Smooth muscle cell (in vitro differentiated cells): ENCODE measurements around the gene PSMB11. TPM values are rescaled to one million over a fixed set of nuclear protein-coding genes. Genes with fewer than 3 reads are reported as not detected.

Experiments
- DNase-seq: peaks from one replicate; lab custom pipeline; 2025; ENCODE audit not compliant: unreplicated experiment; lab: John Stamatoyannopoulos, UW
- H2AFZ ChIP-seq: fragments of 200-600 bp; sonication (generic); 2 replicates; pipeline ENCODE4 v1.6.0; 2016; ENCODE audit warnings: antibody characterized with exemption, low read depth, mild to moderate bottlenecking
- H3F3A ChIP-seq: fragments of 200-600 bp; sonication (generic); 2 replicates; pipeline ENCODE4 v1.6.0; 2017; ENCODE audit warnings: antibody characterized with exemption, low read depth
- H3K27ac ChIP-seq: fragments of 200-600 bp; sonication (generic); 2 replicates; pipeline ENCODE4 v1.5.1; 2016; ENCODE audit warnings: low read depth, mild to moderate bottlenecking
- H3K27me3 ChIP-seq: fragments of 200-600 bp; sonication (generic); 2 replicates; pipeline ENCODE4 v1.6.1; 2016; ENCODE audit warnings: low read depth, mild to moderate bottlenecking
- H3K36me3 ChIP-seq: fragments of 200-600 bp; sonication (generic); 2 replicates; pipeline ENCODE4 v1.5.1; 2016; ENCODE audit warnings: low read depth
- H3K4me1 ChIP-seq: fragments of 200-600 bp; sonication (generic); 2 replicates; pipeline ENCODE4 v1.5.1; 2016; ENCODE audit warnings: low read depth
- H3K4me2 ChIP-seq: fragments of 200-600 bp; sonication (generic); 2 replicates; pipeline ENCODE4 v1.6.0; 2016; ENCODE audit warnings: mild to moderate bottlenecking
- H3K4me3 ChIP-seq: fragments of 200-600 bp; sonication (generic); 2 replicates; pipeline ENCODE4 v1.5.1; 2016; ENCODE audit warnings: mild to moderate bottlenecking
- H3K79me2 ChIP-seq: fragments of 200-600 bp; sonication (generic); 2 replicates; pipeline ENCODE4 v1.6.0; 2016; ENCODE audit warnings: low read depth, mild to moderate bottlenecking
- H3K9ac ChIP-seq: fragments of 200-600 bp; sonication (generic); 2 replicates; pipeline ENCODE4 v1.6.0; 2016; ENCODE audit warnings: low read depth
- H3K9me3 ChIP-seq: fragments of 200-600 bp; sonication (generic); replicated peaks from 2 replicates; pipeline ENCODE4 v1.5.1; 2016; ENCODE audit warnings: low read depth
- H4K20me1 ChIP-seq: fragments of 200-600 bp; sonication (generic); 2 replicates; pipeline ENCODE4 v1.6.0; 2016; ENCODE audit warnings: low read depth
- CTCF ChIP-seq: fragments of 200-600 bp; sonication (generic); IDR thresholded peaks from 2 replicates; pipeline ENCODE4 v1.5.1; 2017; ENCODE audit warnings: borderline replicate concordance, mild to moderate bottlenecking, antibody characterized with exemption; ENCODE audit not compliant: insufficient read depth, poor library complexity, severe bottlenecking
- WGBS: methylation state at CpG from one replicate; pipeline ENCODE4 v1.1.7; 2016; ENCODE audit warnings: low lambda C conversion rate; 5-methylcytosine and 5-hydroxymethylcytosine counted together
- polyA plus RNA-seq: library from polyadenylated mRNA; unstranded; fragments of >200 nt; fragmentation: Nextera tagmentation; extraction: Ambion mirVana; gene quantifications from 2 replicates; pipeline ENCODE4 v1.2.1, GENCODE V29; 2016
- total RNA-seq: library from RNA; depleted of rRNA; stranded (reverse); fragments of >200 nt; gene quantifications from 2 replicates; pipeline ENCODE4 v1.2.3, GENCODE V29; 2014

The PSMB11 gene
- total and polyA plus RNA-seq, 2 experiments from 2014 or later = not detected

GRCh38 chr14:23008831-23009230, 33.2 kb upstream of the PSMB11 start:
- DNase-seq = no peak
- Histone ChIP-seq H3K79me2 (no peaks in the 10 kb centered on the region), H2AFZ (no peak overlapping the region), H3K4me2 (peak overlapping the region; percentile 86), H3K4me1 (peaks cover 11% of the 10 kb centered on the region), H3K27ac (no peak overlapping the region), H3F3A (peaks cover 3% of the 10 kb centered on the region), H3K4me3 (no peak overlapping the region), H3K9ac (no peak overlapping the region), H4K20me1 (no peaks in the 10 kb centered on the region), H3K36me3 (no peaks in the 10 kb centered on the region), H3K9me3 (no peaks in the 10 kb centered on the region), H3K27me3 (no peaks in the 10 kb centered on the region)
- WGBS = 77% methylated on average over 3 of the region's 3 CpGs
- no peak for TF ChIP-seq CTCF

- 25% methylated on average over 8 of the region's 8 CpGs for WGBS
- Histone ChIP-seq H3K79me2 (no peaks in the 10 kb centered on the region), H3F3A (peaks cover 3% of the 10 kb centered on the region), H3K27me3 (no peaks in the 10 kb centered on the region), H3K9me3 (no peaks in the 10 kb centered on the region), H3K4me1 (peaks cover 11% of the 10 kb centered on the region), H3K9ac (peak overlapping the region; percentile 47), H3K4me2 (peak overlapping the region; percentile 86), H3K36me3 (no peaks in the 10 kb centered on the region), H2AFZ (peak overlapping the region; percentile 95), H3K27ac (peak overlapping the region; percentile 42), H4K20me1 (no peaks in the 10 kb centered on the region), H3K4me3 (peak overlapping the region; percentile 66)
- DNase-seq = no peak
- TF ChIP-seq CTCF = no peak
Observed at GRCh38 chr14:23009483-23009938, 32.5 kb upstream of the PSMB11 start.

- peaks cover 3% of the 10 kb centered on the region for H3F3A ChIP-seq
- peak within 1 kb of the TSS; percentile 47 for H3K9ac ChIP-seq
- peak; percentile 5 for DNase-seq
- TF ChIP-seq CTCF = no peak
- H4K20me1 ChIP-seq = no peaks in the 10 kb centered on the region
- H3K4me3 ChIP-seq = peak within 1 kb of the TSS; percentile 66
- no peaks in the 10 kb centered on the region for H3K36me3 ChIP-seq
- peak within 1 kb of the TSS; percentile 42 for H3K27ac ChIP-seq
- WGBS = 9% methylated on average over 28 of the region's 40 CpGs
- no peaks in the 10 kb centered on the region for H3K27me3 ChIP-seq
- peak within 1 kb of the TSS; percentile 86 for H3K4me2 ChIP-seq
- H2AFZ ChIP-seq = peak within 1 kb of the TSS; percentile 95
- H3K79me2 ChIP-seq = no peaks in the 10 kb centered on the region
- H3K9me3 ChIP-seq = no peaks in the 10 kb centered on the region
- peaks cover 11% of the 10 kb centered on the region for H3K4me1 ChIP-seq
Observed at GRCh38 chr14:23009939-23010726, 31.9 kb upstream of the PSMB11 start, which contains the start of gene C14orf93. TSS of gene C14orf93 (minus strand) at chr14:23010143. CDS start at chr14:22999023, 11,120 bp downstream.
